Measurements from ENCODE around the gene ZNF217. TPM values are rescaled to one million over a fixed set of nuclear protein-coding genes. Genes with fewer than 3 reads are reported as not detected.
A peak's percentile ranks its signal among the peaks of the same experiment; 100 is the strongest.
"Not testable (repeated sequence)": the region's sequence is repeated elsewhere in the genome, so short reads cannot be mapped to it uniquely, and the experiment has no call there.

Gene ZNF217
- total RNA-seq, 1 donor from 2014 or later: 22.1 TPM

- no peak for TF ChIP-seq CTCF (conservative IDR thresholded peaks at IDR 0.05; ENCODE audit: low read depth, low read length)
- DNase-seq (ENCODE audit: low read depth): no peak
- no peak overlapping the region for H3K4me3 ChIP-seq (ENCODE audit: low read depth, low read length)
Observed at GRCh38 chr20:53555081-53555480, 38.6 kb downstream of the ZNF217 start.

- DNase-seq (ENCODE audit: low read depth); H3K4me3 ChIP-seq (ENCODE audit: low read depth, low read length): not testable (repeated sequence)
Observed at GRCh38 chr20:53552572-53552893, 41.1 kb downstream of the ZNF217 start.

GRCh38 chr20:53551719-53552571 lies 41.7 kb downstream of the ZNF217 start:
- not testable (repeated sequence) for H3K4me3 ChIP-seq (ENCODE audit: low read depth, low read length); DNase-seq (ENCODE audit: low read depth)

GRCh38 chr20:53550280-53551187 lies 43.1 kb downstream of the ZNF217 start:
- no peak overlapping the region for H3K4me3 ChIP-seq (ENCODE audit: low read depth, low read length)
- no peak for TF ChIP-seq CTCF (conservative IDR thresholded peaks at IDR 0.05; ENCODE audit: low read depth, low read length)
- DNase-seq (ENCODE audit: low read depth): no peak

- TF ChIP-seq CTCF (conservative IDR thresholded peaks at IDR 0.05; ENCODE audit: low read depth, low read length): peak; percentile 91
- peak; percentile 22 for DNase-seq (ENCODE audit: low read depth)
- H3K4me3 ChIP-seq (ENCODE audit: low read depth, low read length): no peak overlapping the region
Observed at GRCh38 chr20:53547664-53548239, 45.9 kb downstream of the ZNF217 start.

GRCh38 chr20:53539516-53539915 lies 54.1 kb downstream of the ZNF217 start:
- H3K4me3 ChIP-seq (ENCODE audit: low read depth, low read length): no peak overlapping the region
- DNase-seq (ENCODE audit: low read depth): no peak
- no peak for TF ChIP-seq CTCF (conservative IDR thresholded peaks at IDR 0.05; ENCODE audit: low read depth, low read length)

- H3K4me3 ChIP-seq (ENCODE audit: low read depth, low read length): not testable (repeated sequence)
Observed at GRCh38 chr20:53536382-53536781, 57.3 kb downstream of the ZNF217 start.

GRCh38 chr20:53535878-53536277 lies 57.8 kb downstream of the ZNF217 start:
- no peak for DNase-seq (ENCODE audit: low read depth)
- no peak for TF ChIP-seq CTCF (conservative IDR thresholded peaks at IDR 0.05; ENCODE audit: low read depth, low read length)
- H3K4me3 ChIP-seq (ENCODE audit: low read depth, low read length): no peak overlapping the region

More at GRCh38 chr20:53536382-53536781, 57.3 kb downstream of the ZNF217 start:
- not testable (repeated sequence) for DNase-seq (ENCODE audit: low read depth)
